WTC11 (cell line): ENCODE measurements around the gene SLC35B3. TPM values are rescaled to one million over a fixed set of nuclear protein-coding genes. Genes with fewer than 3 reads are reported as not detected.
A peak's percentile ranks its signal among the peaks of the same experiment; 100 is the strongest.

Experiments used
- ATAC-seq: fragments of 200-7000 bp; cut with Tn5 transposase; 2 replicates; pipeline ENCODE4 v1.10.0; 2021; ENCODE audit warnings: mild to moderate bottlenecking, moderate library complexity
- CTCF ChIA-PET: fragments of 300-600 bp; sonication (Branson Sonifier 250); formaldehyde crosslinking; loops from one replicate; lab custom pipeline; 2021; ENCODE audit warnings: antibody characterized with exemption; lab: Charles Lee
- POLR2A ChIA-PET: fragments of 350-600 bp; sonication (Branson Sonifier 250); formaldehyde crosslinking; loops from one replicate; lab custom pipeline; 2021; ENCODE audit warnings: antibody characterized with exemption; lab: Charles Lee
- DNase-seq: peaks from one replicate; pipeline ENCODE4 v3.0.0; 2021; ENCODE audit warnings: low spot score
- H3K27ac Mint-ChIP-seq: 2 replicates; pipeline ENCODE4 v1.8.0; 2021; ENCODE audit warnings: mixed read lengths
- H3K27me3 Mint-ChIP-seq: 2 replicates; pipeline ENCODE4 v1.8.0; 2021; ENCODE audit warnings: low read depth, mild to moderate bottlenecking, moderate library complexity, mixed read lengths
- H3K36me3 Mint-ChIP-seq: 2 replicates; pipeline ENCODE4 v1.8.0; 2021; ENCODE audit warnings: mixed read lengths
- H3K4me1 Mint-ChIP-seq: 2 replicates; pipeline ENCODE4 v1.8.0; 2022; ENCODE audit warnings: mixed read lengths
- H3K4me3 Mint-ChIP-seq: 2 replicates; pipeline ENCODE4 v1.8.0; 2021; ENCODE audit warnings: mild to moderate bottlenecking, moderate library complexity, mixed read lengths
- H3K9me3 Mint-ChIP-seq: 2 replicates; pipeline ENCODE4 v1.8.0; 2021; ENCODE audit warnings: mixed read lengths
- AFF4 ChIP-seq: sonication (generic); formaldehyde crosslinking; IDR thresholded peaks from 2 replicates; pipeline ENCODE4 v1.8.1; 2023; ENCODE audit warnings: mild to moderate bottlenecking, missing genetic modification reagents, borderline replicate concordance
- AR ChIP-seq: fragments of 250-450 bp; sonication (Bioruptor Pico); IDR thresholded peaks from 2 replicates; pipeline ENCODE4 v1.9.0; 2021; ENCODE audit warnings: mild to moderate bottlenecking
- ATF3 ChIP-seq: sonication (generic); formaldehyde crosslinking; conservative IDR thresholded peaks from 2 replicates; pipeline ENCODE4 v1.8.1; 2022; ENCODE audit warnings: mild to moderate bottlenecking, missing genetic modification reagents
- CREM ChIP-seq: sonication (generic); formaldehyde crosslinking; IDR thresholded peaks from 2 replicates; pipeline ENCODE4 v1.8.1; 2022; ENCODE audit warnings: mild to moderate bottlenecking, missing genetic modification reagents, moderate library complexity
- ESRRA ChIP-seq: sonication (generic); formaldehyde crosslinking; IDR thresholded peaks from 2 replicates; pipeline ENCODE4 v1.8.1; 2022; ENCODE audit warnings: mild to moderate bottlenecking, missing genetic modification reagents, borderline replicate concordance
- GRHL2 ChIP-seq: fragments of 250-450 bp; sonication (Bioruptor Pico); IDR thresholded peaks from 2 replicates; pipeline ENCODE4 v1.8.0; 2022; ENCODE audit warnings: mild to moderate bottlenecking, moderate library complexity; ENCODE audit not compliant: insufficient replicate concordance, severe bottlenecking
- GTF2I ChIP-seq: fragments of 250-450 bp; sonication (Bioruptor Pico); conservative IDR thresholded peaks from 2 replicates; pipeline ENCODE4 v1.4.0; 2021; ENCODE audit warnings: mild to moderate bottlenecking
- HMGA2 ChIP-seq: fragments of 250-450 bp; sonication (Bioruptor Pico); IDR thresholded peaks from 2 replicates; pipeline ENCODE4 v1.4.0; 2021; ENCODE audit warnings: mild to moderate bottlenecking, moderate library complexity
- PREB ChIP-seq: sonication (generic); formaldehyde crosslinking; IDR thresholded peaks from 2 replicates; pipeline ENCODE4 v1.8.1; 2022; ENCODE audit warnings: mild to moderate bottlenecking, missing genetic modification reagents, moderate library complexity, borderline replicate concordance
- RELA ChIP-seq: sonication (generic); formaldehyde crosslinking; IDR thresholded peaks from 2 replicates; pipeline ENCODE4 v1.8.1; 2022; ENCODE audit warnings: missing genetic modification reagents, mild to moderate bottlenecking, borderline replicate concordance
- SOX15 ChIP-seq: fragments of 250-450 bp; sonication (Bioruptor Pico); IDR thresholded peaks from 2 replicates; pipeline ENCODE4 v1.9.0; 2021; ENCODE audit warnings: mild to moderate bottlenecking
- TEAD4 ChIP-seq: sonication (generic); formaldehyde crosslinking; IDR thresholded peaks from 2 replicates; pipeline ENCODE4 v1.8.0; 2022; ENCODE audit warnings: mild to moderate bottlenecking, missing genetic modification reagents
- ZNF138 ChIP-seq: sonication (generic); formaldehyde crosslinking; conservative IDR thresholded peaks from 2 replicates; pipeline ENCODE4 v1.8.1; 2022; ENCODE audit warnings: mild to moderate bottlenecking, moderate library complexity, missing genetic modification reagents
- ZNF232 ChIP-seq: sonication (generic); formaldehyde crosslinking; IDR thresholded peaks from 2 replicates; pipeline ENCODE4 v1.8.0; 2022; ENCODE audit warnings: mild to moderate bottlenecking, missing genetic modification reagents
- ZNF416 ChIP-seq: fragments of 250-450 bp; sonication (Bioruptor Pico); IDR thresholded peaks from 2 replicates; pipeline ENCODE4 v1.9.0; 2021; ENCODE audit warnings: mild to moderate bottlenecking, inconsistent platforms
- ZNF512 ChIP-seq: sonication (generic); formaldehyde crosslinking; IDR thresholded peaks from 2 replicates; pipeline ENCODE4 v1.8.1; 2022; ENCODE audit warnings: missing genetic modification reagents, borderline replicate concordance
- ZNF671 ChIP-seq: fragments of 250-450 bp; sonication (Bioruptor Pico); IDR thresholded peaks from 2 replicates; pipeline ENCODE4 v1.8.0; 2021; ENCODE audit warnings: mild to moderate bottlenecking
- ZSCAN18 ChIP-seq: fragments of 250-450 bp; sonication (Bioruptor Pico); IDR thresholded peaks from 2 replicates; pipeline ENCODE4 v2.1.2; 2022; ENCODE audit warnings: mild to moderate bottlenecking, moderate library complexity
- total RNA-seq: library from RNA; stranded (reverse); gene quantifications from 3 replicates; pipeline ENCODE4 v1.2.3, GENCODE V29; 2021

SLC35B3 gene
- total RNA-seq, 1 experiment from 2014 or later: 8.4 TPM

GRCh38 chr6:8437813-8438212 is 2.5 kb upstream of the SLC35B3 start (continued):
- TF ChIP-seq ZNF512 (CRISPR knock-in tag): no peak
- no peak for TF ChIP-seq ZNF416 (CRISPR knock-in tag)
- TF ChIP-seq ZNF671: no peak
- no peak for TF ChIP-seq GRHL2 (CRISPR knock-in tag)
- TF ChIP-seq SOX15 (CRISPR knock-in tag): no peak
- no peak for TF ChIP-seq PREB
- no peak for TF ChIP-seq AR (CRISPR knock-in tag)

GRCh38 chr6:8436966-8437365 is 1.6 kb upstream of the SLC35B3 start:
- no peaks in the 10 kb centered on the region for H3K36me3 Mint-ChIP-seq
- POLR2A ChIA-PET: no interaction called here
- CTCF ChIA-PET: interaction anchor here (1.1 kb wide), 1 partner anchor 45 kb away, joined by 3 read pairs; no protein-coding TSS in a partner anchor
- ATAC-seq (no peak), DNase-seq (no peak)
- H3K4me1 Mint-ChIP-seq: peaks cover 23% of the 10 kb centered on the region
- H3K4me3 Mint-ChIP-seq: 0 out of 2 replicates have a peak overlapping the region, but pooled peaks have one; percentile 13
- no peaks in the 10 kb centered on the region; the same call in 1 of the 2 replicates for H3K27me3 Mint-ChIP-seq
- H3K27ac Mint-ChIP-seq: no peak overlapping the region
- no peaks in the 10 kb centered on the region for H3K9me3 Mint-ChIP-seq
- TF ChIP-seq ESRRA (CRISPR knock-in tag) (no peak), TEAD4 (CRISPR knock-in tag) (no peak), AFF4 (CRISPR knock-in tag) (no peak), RELA (CRISPR knock-in tag) (no peak), ZNF138 (CRISPR knock-in tag) (no peak)

- no peak; the same call in 1 of the 2 replicates for ATAC-seq
- H3K27ac Mint-ChIP-seq: peak overlapping the region; percentile 95
- ChIA-PET POLR2A (no interaction called here), CTCF (no interaction called here)
- H3K36me3 Mint-ChIP-seq: no peaks in the 10 kb centered on the region
- peak overlapping the region; percentile 90 for H3K4me3 Mint-ChIP-seq
- no peaks in the 10 kb centered on the region; the same call in 1 of the 2 replicates for H3K27me3 Mint-ChIP-seq
- H3K9me3 Mint-ChIP-seq: no peaks in the 10 kb centered on the region
- H3K4me1 Mint-ChIP-seq: peaks cover 23% of the 10 kb centered on the region
- no peak for TF ChIP-seq HMGA2 (CRISPR knock-in tag)
- TF ChIP-seq ZNF232 (CRISPR knock-in tag): no peak
- no peak for TF ChIP-seq GTF2I (CRISPR knock-in tag)
- no peak for TF ChIP-seq ZSCAN18 (CRISPR knock-in tag)
- no peak for TF ChIP-seq CREM
- no peak for TF ChIP-seq ATF3 (CRISPR knock-in tag)
- no peak for DNase-seq
These were observed 462 bp upstream of the SLC35B3 start for GRCh38 chr6:8435845-8436168.
